ENCODE results near the gene AMDHD1. TPM values are rescaled to one million over a fixed set of nuclear protein-coding genes. Genes with fewer than 3 reads are reported as not detected.
A peak's percentile ranks its signal among the peaks of the same experiment; 100 is the strongest.

The AMDHD1 gene
- total and polyA plus RNA-seq, 2 of the 8 experiments (the other 6 are each of a cell fraction or from before 2014, with no cell fraction given) = 0.14 TPM; not detected in 1

GRCh38 chr12:95942524-95943329, 404 bp upstream of the AMDHD1 start, which contains the start of gene CCDC38 (continued):
- TF ChIP-seq POLR2AphosphoS5 (IDR thresholded peaks at IDR 0.05; ENCODE audit: low read depth, low read length) (0 out of 2 replicates have a peak, but pooled peaks have one; percentile 20), TAF7 (optimal IDR thresholded peaks at IDR 0.05; ENCODE audit: borderline replicate concordance, low read depth, low read length) (no peak), E2F6 (IDR thresholded peaks at IDR 0.05) (0 out of 2 replicates have a peak, but pooled peaks have one; percentile 22), PHF8 (conservative IDR thresholded peaks at IDR 0.05; ENCODE audit: low read depth, low read length) (peak; percentile 58), ASH2L (IDR thresholded peaks at IDR 0.05; ENCODE audit: low read length) (peak; percentile 28), KDM4A (IDR thresholded peaks at IDR 0.05; ENCODE audit: low read depth, low read length, severe bottlenecking) (peak; percentile 81), KDM1A (IDR thresholded peaks at IDR 0.05; ENCODE audit: borderline replicate concordance, low read length) (0 out of 2 replicates have a peak, but pooled peaks have one; percentile 11), SIN3A (conservative IDR thresholded peaks at IDR 0.05 in 1 of 2, IDR thresholded peaks at IDR 0.05 in 1 of 2; ENCODE audit: low read depth in 1 of 2, low read length in 2 of 2) (no peak), CHD1 (IDR thresholded peaks at IDR 0.05; ENCODE audit: low read depth, low read length) (no peak), SP4 (IDR thresholded peaks at IDR 0.05; ENCODE audit: low read length) (no peak)
